Mesothelial cell of epicardium (in vitro differentiated cells): ENCODE results near the gene BAHCC1. TPM values are rescaled to one million over a fixed set of nuclear protein-coding genes. Genes with fewer than 3 reads are reported as not detected.

Experiments used
- DNase-seq, 2 experiments: peaks; one replicate each; pipeline ENCODE4 v3.0.0; 2021; ENCODE audit warnings: low spot score in 2 of 2; ENCODE audit not compliant: unreplicated experiment in 2 of 2
- H3K27ac Mint-ChIP-seq: 2 replicates; pipeline ENCODE4 v1.8.0; 2021; ENCODE audit warnings: mixed read lengths
- H3K27me3 Mint-ChIP-seq: 2 replicates; pipeline ENCODE4 v1.8.0; 2021; ENCODE audit warnings: low read depth, mixed read lengths
- H3K36me3 Mint-ChIP-seq: 2 replicates; pipeline ENCODE4 v1.8.0; 2021; ENCODE audit warnings: mixed read lengths
- H3K4me1 Mint-ChIP-seq: 2 replicates; pipeline ENCODE4 v1.8.0; 2021; ENCODE audit warnings: mixed read lengths
- H3K4me3 Mint-ChIP-seq: 2 replicates; pipeline ENCODE4 v1.8.0; 2021; ENCODE audit warnings: mild to moderate bottlenecking, moderate library complexity, mixed read lengths
- H3K9me3 Mint-ChIP-seq: 2 replicates; pipeline ENCODE4 v1.8.0; 2021; ENCODE audit warnings: mixed read lengths
- total RNA-seq: library from RNA; stranded (reverse); gene quantifications from 3 replicates; pipeline ENCODE4 v1.2.1, GENCODE V29; 2021
- TF ChIP-seq, protein P1 (sequence below): fragments of 200-600 bp; sonication (generic); IDR thresholded peaks from one replicate; pipeline ENCODE4 v1.5.0; 2021; ENCODE audit warnings: antibody characterized with exemption; ENCODE audit not compliant: unreplicated experiment

Gene BAHCC1
- total RNA-seq, 1 donor from 2014 or later, result 34.9 TPM

GRCh38 chr17:81428516-81428915, 33.3 kb downstream of the BAHCC1 start:
- Mint-ChIP-seq H3K4me3 (no peak overlapping the region), H3K27ac (no peak overlapping the region), H3K27me3 (no peaks in the 10 kb centered on the region), H3K9me3 (no peaks in the 10 kb centered on the region), H3K36me3 (no peaks in the 10 kb centered on the region), H3K4me1 (peaks cover under 1% of the 10 kb centered on the region)
- no peak for DNase-seq
- TF ChIP-seq, protein P1, sequence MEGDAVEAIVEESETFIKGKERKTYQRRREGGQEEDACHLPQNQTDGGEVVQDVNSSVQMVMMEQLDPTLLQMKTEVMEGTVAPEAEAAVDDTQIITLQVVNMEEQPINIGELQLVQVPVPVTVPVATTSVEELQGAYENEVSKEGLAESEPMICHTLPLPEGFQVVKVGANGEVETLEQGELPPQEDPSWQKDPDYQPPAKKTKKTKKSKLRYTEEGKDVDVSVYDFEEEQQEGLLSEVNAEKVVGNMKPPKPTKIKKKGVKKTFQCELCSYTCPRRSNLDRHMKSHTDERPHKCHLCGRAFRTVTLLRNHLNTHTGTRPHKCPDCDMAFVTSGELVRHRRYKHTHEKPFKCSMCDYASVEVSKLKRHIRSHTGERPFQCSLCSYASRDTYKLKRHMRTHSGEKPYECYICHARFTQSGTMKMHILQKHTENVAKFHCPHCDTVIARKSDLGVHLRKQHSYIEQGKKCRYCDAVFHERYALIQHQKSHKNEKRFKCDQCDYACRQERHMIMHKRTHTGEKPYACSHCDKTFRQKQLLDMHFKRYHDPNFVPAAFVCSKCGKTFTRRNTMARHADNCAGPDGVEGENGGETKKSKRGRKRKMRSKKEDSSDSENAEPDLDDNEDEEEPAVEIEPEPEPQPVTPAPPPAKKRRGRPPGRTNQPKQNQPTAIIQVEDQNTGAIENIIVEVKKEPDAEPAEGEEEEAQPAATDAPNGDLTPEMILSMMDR, result no peak

GRCh38 chr17:81428948-81429774, 33.9 kb downstream of the BAHCC1 start:
- Mint-ChIP-seq H3K27me3 (no peaks in the 10 kb centered on the region), H3K4me1 (no peaks in the 10 kb centered on the region)
- no peak for DNase-seq

GRCh38 chr17:81429821-81430551, 34.7 kb downstream of the BAHCC1 start:
- Mint-ChIP-seq H3K4me3 (no peak overlapping the region), H3K4me1 (no peaks in the 10 kb centered on the region), H3K9me3 (no peaks in the 10 kb centered on the region), H3K27me3 (no peaks in the 10 kb centered on the region), H3K27ac (no peak overlapping the region), H3K36me3 (no peaks in the 10 kb centered on the region)
- no peak for DNase-seq
- TF ChIP-seq, protein P1, result no peak

More at GRCh38 chr17:81428948-81429774, 33.9 kb downstream of the BAHCC1 start:
- Mint-ChIP-seq H3K36me3 (no peaks in the 10 kb centered on the region), H3K27ac (no peak overlapping the region), H3K9me3 (no peaks in the 10 kb centered on the region), H3K4me3 (no peak overlapping the region)
- TF ChIP-seq, protein P1, result no peak

DNA sequence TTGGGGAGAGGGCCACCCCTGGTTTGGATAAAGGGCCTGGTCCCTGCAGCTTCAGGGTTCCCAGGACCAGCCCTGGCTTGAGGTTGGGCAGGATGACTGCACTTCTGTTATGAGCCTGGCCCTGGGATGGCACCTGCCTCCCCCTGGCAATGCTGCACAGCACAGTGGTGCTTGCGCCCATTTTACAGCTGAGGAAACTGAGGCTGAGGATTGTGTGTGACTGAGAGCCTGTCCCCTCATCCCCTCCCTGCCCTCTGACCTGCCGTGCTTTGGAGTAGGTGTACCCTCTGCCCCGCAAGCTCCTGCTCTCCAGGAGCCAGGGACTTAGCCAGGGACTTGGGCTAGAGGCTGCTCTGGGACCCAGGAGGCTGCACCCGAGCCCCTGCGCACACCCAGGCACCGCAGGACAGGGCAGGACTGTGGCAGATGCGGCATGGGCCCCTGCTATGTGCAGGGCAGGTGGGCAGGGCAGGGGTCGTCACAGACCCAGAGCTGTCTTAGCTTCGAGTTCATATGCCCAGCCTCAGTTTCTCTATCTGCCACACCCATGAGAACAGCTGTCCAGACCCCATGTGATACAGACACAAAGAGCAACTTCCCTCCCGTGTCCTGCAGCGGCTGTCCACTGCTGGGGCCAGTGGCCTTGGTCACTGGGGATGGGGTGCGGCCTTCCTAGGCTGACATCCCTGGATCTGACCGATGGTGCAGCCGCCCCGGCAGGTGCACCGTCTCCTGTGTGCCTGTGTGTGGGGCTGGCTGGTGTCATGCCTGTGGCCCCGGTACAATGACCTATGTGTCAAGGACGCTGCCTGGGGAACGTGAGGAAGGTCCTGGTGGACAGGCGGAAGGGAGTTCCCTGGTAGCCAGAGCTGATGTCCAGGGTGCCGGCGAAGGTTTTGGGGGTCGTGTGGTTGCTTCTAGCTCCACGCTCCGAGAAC, 36.6 kb downstream of the BAHCC1 start:
- DNase-seq, result no peak
- Mint-ChIP-seq H3K4me1 (no peaks in the 10 kb centered on the region), H3K27ac (no peak overlapping the region), H3K9me3 (no peaks in the 10 kb centered on the region), H3K4me3 (no peak overlapping the region), H3K27me3 (no peaks in the 10 kb centered on the region), H3K36me3 (no peaks in the 10 kb centered on the region)
- TF ChIP-seq, protein P1, result no peak

GRCh38 chr17:81432941-81433340, 37.7 kb downstream of the BAHCC1 start:
- Mint-ChIP-seq H3K4me3 (no peak overlapping the region), H3K27me3 (no peaks in the 10 kb centered on the region), H3K36me3 (no peaks in the 10 kb centered on the region), H3K4me1 (no peaks in the 10 kb centered on the region), H3K9me3 (no peaks in the 10 kb centered on the region), H3K27ac (no peak overlapping the region)
- TF ChIP-seq, protein P1, result no peak
- no peak for DNase-seq
